Gastrocnemius medialis (tissue), 4 donors: ENCODE data around the gene SLC5A2. TPM values are rescaled to one million over a fixed set of nuclear protein-coding genes. Genes with fewer than 3 reads are reported as not detected.
"Not testable (repeated sequence)": the region's sequence is repeated elsewhere in the genome, so short reads cannot be mapped to it uniquely, and the experiment has no call there.

Experiments used
- ATAC-seq, 2 donors: fragments of 150-250 bp; one replicate each; pipeline ENCODE4 v1.9.1; 2016
- DNase-seq, 2 donors: peaks; one replicate each; pipeline ENCODE4 v3.0.0-alpha.2; 2019
- H3K27ac ChIP-seq, 4 donors: fragments of 200-600 bp; sonication (generic); 1 replicate in 1 of 4; 2 replicates in 3 of 4; pipeline ENCODE4 v1.5.1; 2016 to 2018; ENCODE audit warnings: mild to moderate bottlenecking in 2 of 4, moderate library complexity in 1 of 4
- H3K27me3 ChIP-seq, 3 donors: fragments of 200-600 bp; sonication (generic) in 2 of 3; 1 replicate in 1 of 3; 2 replicates in 2 of 3; pipeline versions ENCODE4 v1.5.1 to v1.6.0; 2016 to 2019; ENCODE audit warnings: mild to moderate bottlenecking in 1 of 3, moderate library complexity in 1 of 3
- H3K36me3 ChIP-seq, 2 donors: fragments of 200-600 bp; sonication (generic) in 1 of 2; one replicate each; pipeline ENCODE4 v1.5.1; 2017 to 2018
- H3K4me1 ChIP-seq, 2 donors: fragments of 200-600 bp; sonication (generic) in 1 of 2; one replicate each; pipeline ENCODE4 v1.5.1; 2016 to 2017; ENCODE audit warnings: mild to moderate bottlenecking in 2 of 2
- H3K4me3 ChIP-seq, 4 donors: fragments of 200-600 bp; sonication (generic) in 3 of 4; 1 replicate in 1 of 4; 2 replicates in 3 of 4; pipeline ENCODE4 v1.5.1; 2016 to 2019; ENCODE audit warnings: mild to moderate bottlenecking in 2 of 4
- H3K9me3 ChIP-seq, 3 donors: fragments of 200-600 bp; sonication (generic) in 2 of 3; 1 replicate in 1 of 3; 2 replicates in 2 of 3; pipeline ENCODE4 v1.5.1; 2016 to 2019
- POLR2A ChIP-seq, 2 donors: fragments of 450-650 bp; IDR thresholded peaks; one replicate each; pipeline ENCODE4 v1.6.1; 2017; ENCODE audit warnings: antibody characterized with exemption in 2 of 2, mild to moderate bottlenecking in 2 of 2, moderate library complexity in 2 of 2
- in situ Hi-C, 4 donors: fragments of 200-750 bp; cut with MboI; loops; one replicate each; pipeline versions ENCODE4 v1.15.0 to v1.8.0; 2017; ENCODE audit warnings: low sequenced_read_pairs in 4 of 4
- intact Hi-C: fragments of 100-400 bp; cut with DNase I; formaldehyde crosslinking; loops from one replicate; pipeline ENCODE4 v1.15.1; 2023; ENCODE audit warnings: low total_unique reads
- total RNA-seq, 4 donors: library from RNA; depleted of rRNA; stranded (reverse); fragments of >200 nt; gene quantifications; one replicate each; pipeline versions ENCODE4 v1.1.0 to v1.2.3, GENCODE V29; 2016
- TF ChIP-seq, protein P1 (sequence below), 5 experiments: fragments of 450-650 bp in 3 of 5; fragments of 200-600 bp in 2 of 5; sonication (generic) in 2 of 5; IDR thresholded peaks in 4 of 5; conservative IDR thresholded peaks in 1 of 5; 1 replicate in 4 of 5; 2 replicates in 1 of 5; pipeline ENCODE4 v1.5.1; 2016 to 2019; ENCODE audit warnings: antibody characterized with exemption in 5 of 5, mild to moderate bottlenecking in 3 of 5, moderate library complexity in 3 of 5

The SLC5A2 gene
- total RNA-seq, 4 donors from 2014 or later: not detected

DNA sequence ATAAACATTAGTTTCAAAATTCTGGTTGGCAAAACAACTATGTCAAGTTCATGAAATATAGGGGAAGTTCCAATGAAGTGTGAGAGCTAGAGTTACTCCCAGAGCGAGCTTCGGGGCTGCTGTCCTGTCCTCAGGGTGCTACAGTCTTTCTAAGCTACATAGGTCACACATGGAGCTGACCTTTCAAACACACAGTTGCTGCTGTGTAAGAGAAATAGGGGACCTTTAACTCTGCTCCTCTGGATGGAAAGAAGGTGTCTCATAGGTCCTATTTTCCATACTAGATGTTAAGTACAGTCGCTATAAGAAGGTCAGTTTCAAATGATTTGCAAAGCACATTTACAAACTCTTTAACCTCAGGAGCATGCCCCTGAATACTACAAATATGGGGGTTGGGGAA is 38.4 kb downstream of the SLC5A2 start:
- intact Hi-C loops: no loop called here
- H3K9me3 ChIP-seq: no peaks in the 10 kb centered on the region
- TF ChIP-seq, protein P1, sequence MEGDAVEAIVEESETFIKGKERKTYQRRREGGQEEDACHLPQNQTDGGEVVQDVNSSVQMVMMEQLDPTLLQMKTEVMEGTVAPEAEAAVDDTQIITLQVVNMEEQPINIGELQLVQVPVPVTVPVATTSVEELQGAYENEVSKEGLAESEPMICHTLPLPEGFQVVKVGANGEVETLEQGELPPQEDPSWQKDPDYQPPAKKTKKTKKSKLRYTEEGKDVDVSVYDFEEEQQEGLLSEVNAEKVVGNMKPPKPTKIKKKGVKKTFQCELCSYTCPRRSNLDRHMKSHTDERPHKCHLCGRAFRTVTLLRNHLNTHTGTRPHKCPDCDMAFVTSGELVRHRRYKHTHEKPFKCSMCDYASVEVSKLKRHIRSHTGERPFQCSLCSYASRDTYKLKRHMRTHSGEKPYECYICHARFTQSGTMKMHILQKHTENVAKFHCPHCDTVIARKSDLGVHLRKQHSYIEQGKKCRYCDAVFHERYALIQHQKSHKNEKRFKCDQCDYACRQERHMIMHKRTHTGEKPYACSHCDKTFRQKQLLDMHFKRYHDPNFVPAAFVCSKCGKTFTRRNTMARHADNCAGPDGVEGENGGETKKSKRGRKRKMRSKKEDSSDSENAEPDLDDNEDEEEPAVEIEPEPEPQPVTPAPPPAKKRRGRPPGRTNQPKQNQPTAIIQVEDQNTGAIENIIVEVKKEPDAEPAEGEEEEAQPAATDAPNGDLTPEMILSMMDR (IDR thresholded peaks at IDR 0.05 in 4 of 5, conservative IDR thresholded peaks at IDR 0.05 in 1 of 5): no peak
- no peak for TF ChIP-seq POLR2A (IDR thresholded peaks at IDR 0.05)
- no peaks in the 10 kb centered on the region for H3K36me3 ChIP-seq
- H3K4me1 ChIP-seq: no peaks in the 10 kb centered on the region
- no peak for ATAC-seq
- in situ Hi-C loops: loop anchor here in 3 of 4 donors (25.0 kb wide), 3 partner anchors 191 to 366 kb away; partner anchors contain the start of gene ZNF267 (in 2 of the 3)
- no peak overlapping the region for H3K27ac ChIP-seq
- DNase-seq: no peak
- H3K4me3 ChIP-seq: no peak overlapping the region
- peaks cover 1 to 3% (median 3%) of the 10 kb centered on the region in 3 donors for H3K27me3 ChIP-seq

DNA sequence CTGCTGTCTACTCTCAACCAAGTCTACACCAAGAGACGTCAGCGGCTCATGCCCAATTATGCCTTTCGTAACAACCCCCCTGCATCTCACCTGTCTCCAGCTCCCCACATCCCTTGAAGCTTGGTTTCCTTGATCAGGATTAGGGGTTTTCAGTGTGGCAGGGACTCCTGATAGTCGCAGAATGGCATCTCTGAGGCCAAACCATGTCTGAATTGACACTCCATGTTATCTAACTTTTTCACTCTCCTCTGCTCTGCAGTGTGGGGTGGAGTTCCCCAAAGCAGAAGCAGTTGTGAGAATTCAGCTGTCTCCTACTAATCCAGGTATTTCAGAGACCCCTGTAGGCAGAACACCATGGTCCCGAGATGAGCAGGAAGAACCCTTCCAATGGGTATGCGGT is 39.1 kb downstream of the SLC5A2 start:
- Histone ChIP-seq H3K4me1 (no peaks in the 10 kb centered on the region), H3K27me3 (peaks cover under 1 to 3% (median 3%) of the 10 kb centered on the region in 3 donors), H3K9me3 (no peaks in the 10 kb centered on the region), H3K27ac (no peak overlapping the region), H3K36me3 (no peaks in the 10 kb centered on the region), H3K4me3 (no peak overlapping the region)
- in situ Hi-C loops: loop anchor here in 3 of 4 donors (25.0 kb wide), 3 partner anchors 190 to 365 kb away; partner anchors contain the start of gene ZNF267 (in 2 of the 3)
- TF ChIP-seq POLR2A (IDR thresholded peaks at IDR 0.05): no peak
- TF ChIP-seq, protein P1 (IDR thresholded peaks at IDR 0.05 in 4 of 5, conservative IDR thresholded peaks at IDR 0.05 in 1 of 5): no peak
- ATAC-seq (no peak), DNase-seq (no peak)
- intact Hi-C loops: no loop called here

DNA sequence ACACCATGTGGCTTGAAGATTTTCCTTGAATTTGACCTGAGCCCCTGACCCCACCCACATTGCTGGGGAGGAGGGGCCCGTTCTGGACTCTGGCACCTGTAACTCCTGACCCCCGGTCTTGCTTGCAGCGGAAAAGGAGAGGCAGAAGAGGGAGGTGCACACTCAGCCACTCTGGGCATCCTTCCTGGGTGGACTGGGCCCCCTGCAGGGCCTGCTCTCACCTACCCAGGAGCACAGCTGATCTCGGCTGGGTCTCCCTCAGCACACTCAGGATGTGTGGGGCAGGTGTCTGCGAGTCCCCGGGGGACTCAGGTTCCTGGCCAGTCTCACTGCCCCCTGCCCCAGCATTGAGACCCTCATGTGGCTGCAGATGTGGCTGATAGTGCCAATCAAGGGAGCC is 40.8 kb downstream of the SLC5A2 start:
- intact Hi-C loops, H3K36me3 ChIP-seq, H3K27ac ChIP-seq, H3K9me3 ChIP-seq, H3K4me3 ChIP-seq, DNase-seq, ATAC-seq, H3K4me1 ChIP-seq: not testable (repeated sequence)
- in situ Hi-C loops: loop anchor here in 3 of 4 donors (25.0 kb wide), 3 partner anchors 189 to 364 kb away; partner anchors contain the start of gene ZNF267 (in 2 of the 3)
- H3K27me3 ChIP-seq: peaks cover 14 to 20% (median 15%) of the 10 kb centered on the region in 3 donors

DNA sequence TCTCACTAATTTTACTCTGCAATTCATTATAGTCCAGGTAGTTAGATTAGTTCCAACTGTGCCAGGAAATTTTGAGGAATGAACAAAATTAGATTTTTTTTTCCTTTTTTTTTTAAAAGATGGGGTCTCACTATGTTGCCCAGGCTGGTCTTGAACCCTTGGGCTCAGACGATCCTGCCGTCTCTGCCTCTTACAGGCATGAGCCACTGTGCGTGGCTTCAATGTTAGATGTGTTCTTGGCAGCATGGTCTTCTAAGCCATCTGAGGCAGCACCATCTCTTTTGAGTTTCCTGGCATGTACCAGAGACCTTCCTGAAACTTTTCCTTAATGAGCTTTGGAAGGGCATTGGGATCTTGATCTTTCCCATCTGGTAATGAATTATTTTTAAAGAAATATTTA is 42.2 kb downstream of the SLC5A2 start:
- no peaks in the 10 kb centered on the region for H3K9me3 ChIP-seq
- H3K36me3 ChIP-seq: no peaks in the 10 kb centered on the region
- no peak overlapping the region for H3K27ac ChIP-seq
- in situ Hi-C loops (no loop called here), intact Hi-C loops (no loop called here)
- H3K4me3 ChIP-seq: no peak overlapping the region
- TF ChIP-seq, protein P1 (IDR thresholded peaks at IDR 0.05 in 4 of 5, conservative IDR thresholded peaks at IDR 0.05 in 1 of 5): no peak
- TF ChIP-seq POLR2A (IDR thresholded peaks at IDR 0.05): no peak
- DNase-seq (no peak), ATAC-seq (no peak)
- peaks cover 0 to 4% of the 10 kb centered on the region in 2 donors for H3K4me1 ChIP-seq
- peaks cover 18 to 27% (median 25%) of the 10 kb centered on the region in 3 donors for H3K27me3 ChIP-seq

DNA sequence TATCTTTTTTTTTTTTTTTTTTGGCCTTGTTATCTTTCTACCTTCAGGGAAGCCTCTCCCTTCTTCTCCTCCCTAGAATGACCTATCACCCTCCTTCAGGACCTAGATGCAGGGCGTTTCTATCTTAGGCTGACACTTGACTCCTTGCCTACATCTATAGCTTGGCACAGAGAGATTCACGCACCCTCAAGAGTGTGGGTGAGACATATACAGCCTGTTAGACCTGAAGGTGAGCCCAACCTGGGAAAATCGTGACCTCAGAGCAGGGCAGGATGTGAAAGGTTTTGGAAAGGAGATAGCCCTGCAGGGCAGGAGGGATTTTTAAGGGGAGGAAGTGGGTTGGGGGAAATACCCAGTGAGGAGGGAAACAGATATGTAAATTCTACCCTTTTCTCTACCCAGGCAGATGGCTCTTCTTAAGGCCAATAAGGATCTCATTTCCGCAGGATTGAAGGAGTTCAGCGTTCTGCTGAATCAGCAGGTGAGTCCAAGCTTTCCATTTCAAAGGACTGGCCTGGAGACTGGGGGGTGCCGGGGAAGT is 44.9 kb downstream of the SLC5A2 start, which contains the start of gene AHSP:
Gene AHSP, plus strand, starts transcription at position 167 of the 541 bp plus-strand sequence. Its CDS starts 240 bp downstream, at position 407.
- Histone ChIP-seq H3K36me3 (no peaks in the 10 kb centered on the region), H3K4me1 (peaks cover 0 to 4% of the 10 kb centered on the region in 2 donors), H3K9me3 (no peaks in the 10 kb centered on the region), H3K27me3 (peaks cover 22 to 49% (median 34%) of the 10 kb centered on the region in 3 donors), H3K27ac (no peak within 1 kb of the TSS), H3K4me3 (peak within 1 kb of the TSS; percentile 30 to 38 (median 34))
- DNase-seq (no peak), ATAC-seq (no peak)
- in situ Hi-C loops (no loop called here), intact Hi-C loops (no loop called here)
- no peak for TF ChIP-seq POLR2A (IDR thresholded peaks at IDR 0.05)
